GM19452 (cell line): ENCODE results near the gene S100A14.
"Not testable (repeated sequence)": the region's sequence is repeated elsewhere in the genome, so short reads cannot be mapped to it uniquely, and the experiment has no call there.

ENCODE experiments used
- ATAC-seq: cut with Tn5 transposase; IDR thresholded peaks from one replicate; pipeline ENCODE4 v1.9.1; 2021; ENCODE audit not compliant: unreplicated experiment

S100A14 gene

DNA sequence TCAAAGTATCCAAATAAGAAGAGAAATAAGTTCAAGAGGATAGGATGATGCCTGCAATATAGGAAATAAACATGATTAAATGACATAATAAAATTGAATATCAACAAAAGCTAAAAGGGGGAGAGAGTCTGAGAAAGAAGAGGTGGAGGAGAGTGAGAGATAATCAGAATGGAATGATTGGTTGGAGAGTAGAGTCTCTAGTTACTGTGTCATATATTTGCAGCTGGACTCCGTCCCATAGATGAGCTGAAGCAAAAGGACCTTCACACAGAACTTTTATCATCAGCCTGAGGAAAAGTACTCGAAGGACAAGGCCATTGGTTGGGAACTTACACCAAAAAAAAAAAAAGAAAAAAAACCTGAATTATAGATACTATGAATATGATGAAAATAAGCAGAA lies 27.6 kb downstream of the S100A14 start:
- ATAC-seq: no peak

DNA sequence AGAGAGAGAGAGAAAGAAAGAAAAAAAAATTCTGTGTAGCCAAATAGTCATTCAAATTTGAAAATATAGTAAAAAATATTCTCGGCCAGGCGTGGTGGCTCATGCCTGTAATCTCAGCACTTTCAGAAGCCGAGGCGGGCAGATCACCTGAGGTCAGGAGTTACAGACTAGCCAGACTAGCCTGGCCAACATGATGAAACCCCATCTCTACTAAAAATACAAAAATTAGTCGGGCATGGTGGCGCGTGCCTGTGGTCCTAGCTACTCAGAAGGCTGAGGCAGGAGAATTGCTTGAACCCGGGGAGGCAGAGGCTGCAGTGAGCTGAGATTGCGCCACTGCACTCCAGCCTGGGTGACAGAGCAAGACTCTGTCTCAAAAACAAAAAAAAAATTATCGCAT lies 28.1 kb downstream of the S100A14 start:
- ATAC-seq: not testable (repeated sequence)

DNA sequence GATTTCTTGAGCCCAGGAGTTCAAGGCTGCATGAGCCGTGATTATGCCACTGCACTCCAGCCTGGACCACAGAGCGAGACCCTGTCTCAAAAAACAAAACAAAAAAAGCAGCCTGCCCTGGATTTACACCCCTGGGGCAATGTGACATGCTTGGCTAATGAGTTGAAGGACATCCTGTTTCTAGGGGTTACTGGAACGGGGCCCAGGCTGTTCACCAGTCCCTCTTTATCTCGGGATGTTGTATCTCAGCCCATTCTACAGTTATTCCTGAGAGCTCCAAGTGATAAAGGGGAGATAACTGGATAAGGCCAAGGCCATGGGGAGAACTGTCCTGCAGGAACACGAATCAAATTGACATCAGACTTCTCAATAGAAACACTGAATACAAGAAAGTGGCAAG lies 28.8 kb downstream of the S100A14 start:
- no peak for ATAC-seq

DNA sequence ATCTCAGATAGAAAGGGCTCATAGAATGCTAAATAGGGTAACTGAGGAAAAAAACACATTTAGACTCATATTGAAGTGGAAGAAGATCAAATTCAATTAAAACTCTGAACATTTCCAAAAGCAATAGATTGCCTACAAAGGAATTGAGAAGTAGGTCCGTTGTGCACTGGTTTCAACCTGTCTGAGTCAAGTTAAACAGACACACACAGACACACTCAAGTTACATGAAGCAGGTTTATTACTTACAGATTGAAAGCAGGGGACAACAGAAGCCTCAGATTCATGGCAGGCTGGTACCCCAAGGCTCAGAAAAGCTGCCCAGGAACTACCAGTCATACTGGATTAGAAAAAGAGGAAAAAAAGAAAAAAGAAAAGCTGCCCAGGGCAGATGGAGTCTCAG lies 29.8 kb downstream of the S100A14 start:
- no peak for ATAC-seq

GRCh38 chr1:153585006-153585405 lies 31.1 kb downstream of the S100A14 start:
- ATAC-seq: no peak

DNA sequence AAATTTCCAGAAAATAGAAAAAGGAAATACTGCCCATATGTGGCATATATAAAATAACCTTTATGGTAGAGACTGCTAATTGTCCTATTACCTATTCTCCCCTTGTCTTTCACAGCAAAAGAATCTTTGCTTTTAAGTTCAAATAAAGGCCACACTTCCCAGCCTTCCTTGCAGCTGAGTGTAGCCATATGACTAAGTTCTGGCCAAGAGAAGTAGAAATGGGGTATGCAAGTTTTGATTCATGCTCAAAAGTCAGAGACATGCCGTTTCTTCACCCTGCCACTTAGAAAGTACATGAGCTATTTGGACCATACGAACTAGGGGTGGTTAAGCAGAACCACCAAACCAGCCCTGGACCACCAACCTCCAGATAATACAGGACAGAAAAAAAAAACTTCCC lies 32.1 kb downstream of the S100A14 start:
- no peak for ATAC-seq

GRCh38 chr1:153583514-153583913 lies 32.6 kb downstream of the S100A14 start:
- ATAC-seq: not testable (repeated sequence)

DNA sequence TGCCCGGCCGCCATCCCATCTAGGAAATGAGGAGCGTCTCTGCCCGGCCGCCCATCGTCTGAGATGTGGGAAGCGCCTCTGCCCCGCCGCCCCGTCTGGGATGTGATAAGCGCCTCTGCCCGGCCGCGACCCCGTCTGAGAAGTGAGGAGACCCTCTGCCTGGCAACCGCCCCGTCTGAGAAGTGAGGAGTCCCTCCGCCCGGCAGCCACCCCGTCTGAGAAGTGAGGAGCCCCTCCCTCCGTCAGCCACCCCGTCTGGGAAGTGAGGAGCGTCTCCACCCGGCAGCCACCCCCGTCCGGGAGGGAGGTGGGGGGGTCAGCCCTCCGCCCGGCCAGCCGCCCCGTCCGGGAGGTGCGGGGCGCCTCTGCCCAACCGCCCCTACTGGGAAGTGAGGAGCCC lies 33.3 kb downstream of the S100A14 start:
- not testable (repeated sequence) for ATAC-seq

- no peak for ATAC-seq
Measured at GRCh38 chr1:153578936-153579335, 37.2 kb downstream of the S100A14 start.

GRCh38 chr1:153578490-153578889 lies 37.6 kb downstream of the S100A14 start:
- ATAC-seq: no peak

GRCh38 chr1:153577624-153578051 lies 38.5 kb downstream of the S100A14 start:
- no peak for ATAC-seq

GRCh38 chr1:153577138-153577537 lies 39.0 kb downstream of the S100A14 start:
- ATAC-seq: no peak

DNA sequence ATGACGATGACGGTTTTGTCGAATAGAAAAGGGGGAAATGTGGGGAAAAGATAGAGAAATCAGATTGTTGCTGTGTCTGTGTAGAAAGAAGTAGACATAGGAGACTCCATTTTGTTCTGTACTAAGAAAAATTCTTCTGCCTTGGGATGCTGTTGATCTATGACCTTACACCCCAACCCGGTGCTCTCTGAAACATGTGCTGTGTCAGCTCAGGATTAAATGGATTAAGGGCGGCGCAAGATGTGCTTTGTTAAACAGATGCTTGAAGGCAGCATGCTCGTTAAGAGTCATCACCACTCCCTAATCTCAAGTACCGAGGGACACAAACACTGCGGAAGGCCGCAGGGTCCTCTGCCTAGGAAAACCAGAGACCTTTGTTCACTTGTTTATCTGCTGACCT lies 40.6 kb downstream of the S100A14 start:
- not testable (repeated sequence) for ATAC-seq

- not testable (repeated sequence) for ATAC-seq
Measured at GRCh38 chr1:153575081-153575491, 41.0 kb downstream of the S100A14 start.

DNA sequence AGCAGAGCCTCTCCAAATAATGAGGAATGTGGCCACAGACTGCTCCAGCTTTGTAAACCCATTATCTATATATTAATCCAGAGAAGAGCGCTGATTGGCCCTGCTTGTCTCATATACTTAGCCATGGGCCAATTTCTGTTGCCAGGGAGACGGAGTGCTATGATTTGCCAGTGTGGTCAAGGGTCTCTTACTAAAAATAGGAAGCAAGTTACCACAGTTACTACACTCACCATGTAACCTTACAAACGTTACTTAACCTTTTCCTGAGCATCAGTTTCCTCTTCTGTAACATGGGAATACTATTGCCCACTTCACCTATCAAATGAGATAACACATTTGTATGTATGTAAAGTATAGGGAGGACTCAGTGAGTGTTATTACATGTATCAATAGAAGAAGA lies 42.8 kb downstream of the S100A14 start:
- no peak for ATAC-seq

DNA sequence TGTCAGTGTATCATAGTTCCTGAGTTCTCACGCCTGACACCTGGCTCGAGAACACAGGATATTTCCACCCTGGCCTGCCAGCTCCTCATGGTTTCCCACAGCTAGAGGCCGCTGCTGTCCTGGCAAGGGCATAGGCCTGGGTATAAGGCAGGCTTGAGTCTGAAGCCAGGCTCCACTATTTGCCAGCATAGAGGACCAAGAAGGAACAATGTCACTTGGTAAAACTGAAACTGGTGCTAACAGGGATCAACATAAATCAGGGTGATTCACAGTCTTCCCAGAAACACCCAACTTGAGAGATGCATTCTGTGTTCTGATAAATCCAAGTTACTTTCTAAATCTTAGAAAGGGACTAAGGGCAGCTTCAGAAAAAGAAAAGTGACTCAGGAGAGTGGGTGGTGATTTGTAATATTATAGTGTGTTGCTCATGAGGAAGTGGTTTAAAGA lies 43.5 kb downstream of the S100A14 start:
- peak; percentile 61 for ATAC-seq

GRCh38 chr1:153571706-153572105 lies 44.4 kb downstream of the S100A14 start:
- no peak for ATAC-seq

GRCh38 chr1:153570874-153571273 lies 45.3 kb downstream of the S100A14 start:
- no peak for ATAC-seq

DNA sequence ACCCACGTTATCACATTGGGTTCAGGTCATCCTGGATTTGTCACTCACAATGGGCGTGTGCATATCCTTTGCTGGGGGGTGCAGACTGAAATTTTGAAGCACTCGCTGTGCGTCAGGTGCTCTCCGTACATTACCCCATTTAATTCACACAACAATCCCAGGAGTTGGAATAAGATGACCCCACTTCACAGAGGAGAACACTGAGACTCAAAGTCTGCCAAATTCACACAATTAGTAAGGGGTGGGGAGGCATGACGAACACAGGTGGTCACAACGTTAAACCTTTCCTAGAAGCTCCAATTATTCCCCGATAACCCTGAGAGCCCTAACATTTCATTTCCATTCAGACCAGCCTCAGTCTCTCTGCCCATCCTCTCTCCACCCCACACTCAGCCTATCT lies 46.7 kb downstream of the S100A14 start:
- no peak for ATAC-seq

GRCh38 chr1:153568367-153569099 lies 47.6 kb downstream of the S100A14 start:
- no peak for ATAC-seq

DNA sequence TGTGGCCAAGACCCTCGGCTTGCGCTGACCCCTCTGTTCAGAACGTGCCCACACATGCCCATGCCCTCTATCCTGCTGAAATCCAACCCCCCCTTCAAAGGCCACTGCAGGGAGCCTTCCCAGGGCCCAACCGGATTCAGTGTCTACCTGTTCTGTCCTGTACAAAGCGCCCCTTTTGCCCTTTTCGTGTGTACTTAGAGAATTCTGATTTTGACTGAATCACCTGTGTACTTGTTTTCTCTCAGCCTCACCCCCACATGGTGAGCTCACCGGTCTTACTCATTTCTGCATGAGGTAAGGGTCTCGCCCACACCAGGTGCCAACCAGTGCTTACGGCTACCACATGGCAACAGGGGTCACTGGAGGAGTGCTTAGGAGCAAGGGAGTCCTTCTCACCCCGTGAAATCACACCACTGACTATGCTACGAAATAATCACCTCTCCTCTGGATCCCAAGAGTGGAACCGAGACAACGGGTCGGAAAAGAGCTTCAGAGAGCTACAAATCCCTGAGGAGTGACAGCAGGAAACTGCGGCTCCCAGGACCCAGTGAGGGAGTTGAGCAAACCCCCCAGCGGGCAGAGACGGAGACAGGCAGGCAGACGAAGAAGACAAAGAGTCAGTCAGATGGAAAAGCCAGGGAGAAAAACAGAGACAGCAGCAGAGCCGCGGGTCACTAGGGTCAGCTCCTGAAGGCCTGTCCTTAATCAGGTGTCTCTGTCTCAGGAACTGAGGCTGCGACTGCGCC lies 48.3 kb downstream of the S100A14 start:
- no peak for ATAC-seq
